BLaER1 treated with 17β-estradiol and CSF1 and Interleukin-3, amounts not matched to agents 10 nM and 100 nM (cell line): ENCODE results near the gene ACTRT3.

Source experiments
- H3K27ac ChIP-seq, 11 experiments: shearing (Covaris generic); formaldehyde crosslinking; 2 replicates each; pipeline ENCODE4 v1.8.1; 2022
- H3K27me3 ChIP-seq, 11 experiments: shearing (Covaris generic); formaldehyde crosslinking; 2 replicates each; pipeline ENCODE4 v1.8.1; 2022
- H3K36me3 ChIP-seq, 11 experiments: shearing (Covaris generic); formaldehyde crosslinking; 2 replicates each; pipeline ENCODE4 v1.8.1; 2022
- H3K4me1 ChIP-seq, 10 experiments: shearing (Covaris generic); formaldehyde crosslinking; 2 replicates each; pipeline ENCODE4 v1.8.1; 2022
- H3K4me2 ChIP-seq, 11 experiments: shearing (Covaris generic); formaldehyde crosslinking; 2 replicates each; pipeline ENCODE4 v1.8.1; 2022
- H3K4me3 ChIP-seq, 10 experiments: shearing (Covaris generic); formaldehyde crosslinking; 2 replicates each; pipeline ENCODE4 v1.8.1; 2022
- H3K9ac ChIP-seq, 11 experiments: shearing (Covaris generic); formaldehyde crosslinking; 2 replicates each; pipeline ENCODE4 v1.8.1; 2022
- H3K9me3 ChIP-seq, 11 experiments: shearing (Covaris generic); formaldehyde crosslinking; replicated peaks in 1 of 11; 2 replicates each; pipeline ENCODE4 v1.8.1; 2022
- H4K20me1 ChIP-seq, 11 experiments: shearing (Covaris generic); formaldehyde crosslinking; 2 replicates each; pipeline ENCODE4 v1.8.1; 2022
- Cebpa-rat ChIP-seq, 11 experiments: shearing (Covaris generic); IDR thresholded peaks; 2 replicates each; pipeline ENCODE4 v1.8.1; 2022

The ACTRT3 gene

GRCh38 chr3:169769287-169770181 is at the start of gene ACTRT3:
TSS of gene ACTRT3 (minus strand) at chr3:169769561. CDS start at chr3:169769520, 41 bp downstream.
- H3K9ac ChIP-seq = peak within 1 kb of the TSS; percentile 68 to 88 (median 79)
- H3K4me1 ChIP-seq = peaks cover 7 to 19% (median 9%) of the 10 kb centered on the region in 10 experiments
- TF ChIP-seq Cebpa-rat (IDR thresholded peaks at IDR 0.05) = no peak

GRCh38 chr3:169818316-169818715 is 49.0 kb upstream of the ACTRT3 start:
- Histone ChIP-seq H3K9ac (no peak overlapping the region), H3K4me1 (peaks cover 11 to 17% (median 13%) of the 10 kb centered on the region in 10 experiments; a peak in 19 of 20 replicates), H3K4me2 (peak overlapping the region in 1 of 11 experiments; percentile 17; a peak in 1 of 22 replicates), H4K20me1 (no peaks in the 10 kb centered on the region), H3K9me3 (peaks cover 9 to 20% (median 14%) of the 10 kb centered on the region in 11 experiments), H3K27ac (no peak overlapping the region), H3K4me3 (no peak overlapping the region), H3K27me3 (no peaks in the 10 kb centered on the region), H3K36me3 (no peaks in the 10 kb centered on the region)
- no peak for TF ChIP-seq Cebpa-rat (IDR thresholded peaks at IDR 0.05)

More at GRCh38 chr3:169769287-169770181, at the start of gene ACTRT3:
- Histone ChIP-seq H3K4me3 (peak within 1 kb of the TSS; percentile 60 to 76 (median 68)), H3K36me3 (peaks cover under 1 to 5% (median 4%) of the 10 kb centered on the region in 11 experiments; a peak in 15 of 22 replicates), H3K27me3 (peaks cover 0 to 28% (median 13%) of the 10 kb centered on the region in 11 experiments; a peak in 14 of 22 replicates), H3K9me3 (peaks cover 0 to 11% (median 5%) of the 10 kb centered on the region in 11 experiments; a peak in 6 of 22 replicates), H4K20me1 (peaks cover 0 to 10% (median 9%) of the 10 kb centered on the region in 11 experiments; a peak in 13 of 22 replicates), H3K27ac (peak within 1 kb of the TSS; percentile 40 to 77 (median 68); a peak in 21 of 22 replicates), H3K4me2 (peak within 1 kb of the TSS; percentile 81 to 98 (median 93))

GRCh38 chr3:169815590-169816150 is 46.3 kb upstream of the ACTRT3 start:
- H3K27me3 ChIP-seq = no peaks in the 10 kb centered on the region
- H4K20me1 ChIP-seq = no peaks in the 10 kb centered on the region
- no peak overlapping the region for H3K9ac ChIP-seq
- peaks cover 28 to 41% (median 33%) of the 10 kb centered on the region in 10 experiments for H3K4me1 ChIP-seq
- H3K4me2 ChIP-seq = no peak overlapping the region
- H3K27ac ChIP-seq = no peak overlapping the region
- TF ChIP-seq Cebpa-rat (IDR thresholded peaks at IDR 0.05) = no peak
- H3K36me3 ChIP-seq = no peaks in the 10 kb centered on the region
- H3K4me3 ChIP-seq = no peak overlapping the region
- H3K9me3 ChIP-seq = peaks cover 9 to 20% (median 14%) of the 10 kb centered on the region in 11 experiments

GRCh38 chr3:169813757-169814517 is 44.6 kb upstream of the ACTRT3 start:
- no peaks in the 10 kb centered on the region for H4K20me1 ChIP-seq
- no peaks in the 10 kb centered on the region for H3K27me3 ChIP-seq
- H3K9me3 ChIP-seq = peaks cover 9 to 20% (median 14%) of the 10 kb centered on the region in 11 experiments
- H3K4me3 ChIP-seq = peak overlapping the region; percentile 54 to 86 (median 82)
- TF ChIP-seq Cebpa-rat (IDR thresholded peaks at IDR 0.05) = no peak
- H3K27ac ChIP-seq = peak overlapping the region in 10 of 11 experiments; percentile 75 to 86 (median 83); a peak in 19 of 22 replicates
- H3K9ac ChIP-seq = peak overlapping the region; percentile 78 to 87 (median 85); a peak in 21 of 22 replicates
- peak overlapping the region; percentile 90 to 97 (median 95) for H3K4me2 ChIP-seq
- H3K36me3 ChIP-seq = no peaks in the 10 kb centered on the region
- H3K4me1 ChIP-seq = peaks cover 29 to 44% (median 34%) of the 10 kb centered on the region in 10 experiments

GRCh38 chr3:169813278-169813677 is 43.9 kb upstream of the ACTRT3 start:
- Histone ChIP-seq H3K9ac (peak overlapping the region; percentile 78 to 87 (median 85); a peak in 21 of 22 replicates), H3K4me3 (peak overlapping the region; percentile 54 to 86 (median 82)), H3K27me3 (no peaks in the 10 kb centered on the region), H3K9me3 (peaks cover 9 to 20% (median 14%) of the 10 kb centered on the region in 11 experiments), H3K4me2 (peak overlapping the region; percentile 90 to 97 (median 95)), H3K4me1 (peaks cover 29 to 41% (median 34%) of the 10 kb centered on the region in 10 experiments), H3K36me3 (no peaks in the 10 kb centered on the region; a peak in 2 of 22 replicates), H3K27ac (peak overlapping the region in 10 of 11 experiments; percentile 75 to 86 (median 83); a peak in 20 of 22 replicates), H4K20me1 (no peaks in the 10 kb centered on the region)
- no peak for TF ChIP-seq Cebpa-rat (IDR thresholded peaks at IDR 0.05)

GRCh38 chr3:169812332-169813235 is 43.2 kb upstream of the ACTRT3 start, which contains the start of the genes LRRC34 and LRRIQ4:
TSS of gene LRRC34 (minus strand) at chr3:169812904. CDS start at chr3:169812548, 356 bp downstream.
TSS of gene LRRIQ4 (plus strand) at chr3:169812870. CDS start at chr3:169821922, 9,052 bp downstream.
- peak within 1 kb of the TSS; percentile 78 to 87 (median 85) for H3K9ac ChIP-seq
- H4K20me1 ChIP-seq = no peaks in the 10 kb centered on the region
- H3K27me3 ChIP-seq = no peaks in the 10 kb centered on the region
- H3K9me3 ChIP-seq = peaks cover 9 to 20% (median 14%) of the 10 kb centered on the region in 11 experiments
- peak within 1 kb of the TSS; percentile 90 to 97 (median 95) for H3K4me2 ChIP-seq
- peak within 1 kb of the TSS; percentile 54 to 86 (median 82) for H3K4me3 ChIP-seq
- H3K27ac ChIP-seq = peak within 1 kb of the TSS; percentile 68 to 86 (median 83)
- peaks cover 0 to 5% (median 0%) of the 10 kb centered on the region in 11 experiments; a peak in 2 of 22 replicates for H3K36me3 ChIP-seq
- peaks cover 29 to 37% (median 33%) of the 10 kb centered on the region in 10 experiments for H3K4me1 ChIP-seq
- TF ChIP-seq Cebpa-rat (IDR thresholded peaks at IDR 0.05) = no peak

- Histone ChIP-seq H3K27ac (peak overlapping the region; percentile 68 to 86 (median 83)), H3K27me3 (no peaks in the 10 kb centered on the region), H3K9me3 (peaks cover 9 to 19% (median 14%) of the 10 kb centered on the region in 11 experiments), H3K9ac (peak overlapping the region; percentile 78 to 87 (median 85)), H3K4me2 (peak overlapping the region; percentile 90 to 97 (median 95)), H3K4me1 (peaks cover 29 to 37% (median 33%) of the 10 kb centered on the region in 10 experiments), H3K36me3 (peaks cover 0 to 5% (median 0%) of the 10 kb centered on the region in 11 experiments; a peak in 3 of 22 replicates), H4K20me1 (no peaks in the 10 kb centered on the region), H3K4me3 (peak overlapping the region; percentile 54 to 86 (median 82))
- TF ChIP-seq Cebpa-rat (IDR thresholded peaks at IDR 0.05) = no peak
These were observed 42.4 kb upstream of the ACTRT3 start for GRCh38 chr3:169811631-169812331.
